ENCODE measurements around the gene TBC1D9B. TPM values are rescaled to one million over a fixed set of nuclear protein-coding genes. Genes with fewer than 3 reads are reported as not detected.

The TBC1D9B gene
- total RNA-seq, 1 experiment from 2014 or later: 127 TPM

DNA sequence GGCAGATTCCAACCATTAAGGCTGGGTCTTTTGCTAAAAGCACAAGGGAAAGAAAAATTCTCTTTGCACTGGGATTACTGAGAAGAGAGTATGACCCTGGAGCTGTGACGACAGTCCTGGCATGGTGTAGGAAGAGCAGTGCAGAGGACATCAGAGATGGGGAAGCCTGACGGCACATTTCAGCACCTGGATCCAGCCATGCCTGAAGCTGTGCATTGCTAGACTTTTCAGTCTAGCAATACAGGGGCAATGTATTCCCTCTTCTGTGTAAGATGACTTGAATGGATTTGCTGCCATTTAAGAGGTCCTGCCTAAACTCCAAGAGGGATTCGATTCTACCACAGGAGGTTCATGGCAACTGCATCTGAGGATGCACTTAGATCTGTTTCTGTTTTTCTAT lies 36.7 kb downstream of the TBC1D9B start:
- ChIA-PET CTCF (interaction anchor here (1.2 kb wide), 1 partner anchor 69 kb away, joined by 3 read pairs; no protein-coding TSS in a partner anchor), RAD21 (ENCODE audit: low non-redundant PET in 1 of 2, low total read pairs in 2 of 2, uncharacterized antibody in 2 of 2, unreplicated experiment in 2 of 2) (no interaction called here), POLR2A (no interaction called here)
- H3K36me3 ChIP-seq (ENCODE audit: control insufficient read depth in 1 of 2, insufficient read depth in 2 of 2, low read length in 2 of 2): peaks cover 26 to 47% of the 10 kb centered on the region in 2 experiments
- no peak overlapping the region for H2AFZ ChIP-seq (ENCODE audit: low read depth, low read length, poor library complexity, severe bottlenecking)
- H3K9ac ChIP-seq (ENCODE audit: low read length): no peak overlapping the region
- no peak for TF ChIP-seq ZNF274 (IDR thresholded peaks at IDR 0.05; ENCODE audit: low read depth, low read length)
- no peak for TF ChIP-seq EZH2phosphoT487 (IDR thresholded peaks at IDR 0.05; ENCODE audit: borderline replicate concordance)
- no peak for TF ChIP-seq EGR1 (IDR thresholded peaks at IDR 0.05; ENCODE audit: low read depth)
- TF ChIP-seq, protein P1, sequence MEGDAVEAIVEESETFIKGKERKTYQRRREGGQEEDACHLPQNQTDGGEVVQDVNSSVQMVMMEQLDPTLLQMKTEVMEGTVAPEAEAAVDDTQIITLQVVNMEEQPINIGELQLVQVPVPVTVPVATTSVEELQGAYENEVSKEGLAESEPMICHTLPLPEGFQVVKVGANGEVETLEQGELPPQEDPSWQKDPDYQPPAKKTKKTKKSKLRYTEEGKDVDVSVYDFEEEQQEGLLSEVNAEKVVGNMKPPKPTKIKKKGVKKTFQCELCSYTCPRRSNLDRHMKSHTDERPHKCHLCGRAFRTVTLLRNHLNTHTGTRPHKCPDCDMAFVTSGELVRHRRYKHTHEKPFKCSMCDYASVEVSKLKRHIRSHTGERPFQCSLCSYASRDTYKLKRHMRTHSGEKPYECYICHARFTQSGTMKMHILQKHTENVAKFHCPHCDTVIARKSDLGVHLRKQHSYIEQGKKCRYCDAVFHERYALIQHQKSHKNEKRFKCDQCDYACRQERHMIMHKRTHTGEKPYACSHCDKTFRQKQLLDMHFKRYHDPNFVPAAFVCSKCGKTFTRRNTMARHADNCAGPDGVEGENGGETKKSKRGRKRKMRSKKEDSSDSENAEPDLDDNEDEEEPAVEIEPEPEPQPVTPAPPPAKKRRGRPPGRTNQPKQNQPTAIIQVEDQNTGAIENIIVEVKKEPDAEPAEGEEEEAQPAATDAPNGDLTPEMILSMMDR (IDR thresholded peaks at IDR 0.05 in 2 of 3, conservative IDR thresholded peaks at IDR 0.05 in 1 of 3; ENCODE audit: borderline replicate concordance in 1 of 3, insufficient read depth in 1 of 3, low read depth in 2 of 3, low read length in 2 of 3): no peak
- TF ChIP-seq YY1 (IDR thresholded peaks at IDR 0.05; ENCODE audit: extremely low read depth, insufficient replicate concordance, low read depth, low read length): no peak
- TF ChIP-seq POLR2AphosphoS5 (IDR thresholded peaks at IDR 0.05; ENCODE audit: low read depth, low read length): no peak
- TF ChIP-seq CBX3 (IDR thresholded peaks at IDR 0.05; ENCODE audit: low read depth): no peak
- TF ChIP-seq RAD21 (IDR thresholded peaks at IDR 0.05; ENCODE audit: low read depth): no peak
- no peak for TF ChIP-seq TCF7L2 (IDR thresholded peaks at IDR 0.05; ENCODE audit: borderline replicate concordance, extremely low read depth, insufficient read depth, insufficient read length)
- no peak for TF ChIP-seq CEBPB (IDR thresholded peaks at IDR 0.05; ENCODE audit: low read depth)
- no peak for TF ChIP-seq SP1 (IDR thresholded peaks at IDR 0.05; ENCODE audit: low read depth)
- TF ChIP-seq SRF (IDR thresholded peaks at IDR 0.05; ENCODE audit: low read depth): no peak
- TF ChIP-seq, protein P2, sequence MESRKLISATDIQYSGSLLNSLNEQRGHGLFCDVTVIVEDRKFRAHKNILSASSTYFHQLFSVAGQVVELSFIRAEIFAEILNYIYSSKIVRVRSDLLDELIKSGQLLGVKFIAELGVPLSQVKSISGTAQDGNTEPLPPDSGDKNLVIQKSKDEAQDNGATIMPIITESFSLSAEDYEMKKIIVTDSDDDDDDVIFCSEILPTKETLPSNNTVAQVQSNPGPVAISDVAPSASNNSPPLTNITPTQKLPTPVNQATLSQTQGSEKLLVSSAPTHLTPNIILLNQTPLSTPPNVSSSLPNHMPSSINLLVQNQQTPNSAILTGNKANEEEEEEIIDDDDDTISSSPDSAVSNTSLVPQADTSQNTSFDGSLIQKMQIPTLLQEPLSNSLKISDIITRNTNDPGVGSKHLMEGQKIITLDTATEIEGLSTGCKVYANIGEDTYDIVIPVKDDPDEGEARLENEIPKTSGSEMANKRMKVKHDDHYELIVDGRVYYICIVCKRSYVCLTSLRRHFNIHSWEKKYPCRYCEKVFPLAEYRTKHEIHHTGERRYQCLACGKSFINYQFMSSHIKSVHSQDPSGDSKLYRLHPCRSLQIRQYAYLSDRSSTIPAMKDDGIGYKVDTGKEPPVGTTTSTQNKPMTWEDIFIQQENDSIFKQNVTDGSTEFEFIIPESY (IDR thresholded peaks at IDR 0.05; ENCODE audit: extremely low read depth, insufficient replicate concordance, low read length): no peak
- no peaks in the 10 kb centered on the region for H3K4me1 ChIP-seq (ENCODE audit: control insufficient read depth in 1 of 2, insufficient read depth in 2 of 2, low read length in 2 of 2)
- DNase-seq (ENCODE audit: low read depth, low spot score): no peak
- no peaks in the 10 kb centered on the region for H4K20me1 ChIP-seq (ENCODE audit: insufficient read depth)
- H3K27ac ChIP-seq (ENCODE audit: low read depth, low read length): no peak overlapping the region
- no peak overlapping the region for H3K4me3 ChIP-seq (replicated peaks in 1 of 2; ENCODE audit: low read depth in 1 of 2, low read length in 2 of 2)
- no peaks in the 10 kb centered on the region for H3K79me2 ChIP-seq (ENCODE audit: insufficient read depth, low read length)
- H3K4me2 ChIP-seq (ENCODE audit: low read length): no peak overlapping the region
- intact Hi-C loops (cut with micrococcal nuclease): no loop called here
- no peaks in the 10 kb centered on the region for H3K9me2 ChIP-seq (ENCODE audit: insufficient read depth)
- H3K9me3 ChIP-seq (ENCODE audit: control insufficient read depth in 1 of 2, insufficient read depth in 1 of 2, low read depth in 1 of 2, low read length in 2 of 2): no peaks in the 10 kb centered on the region
- BruUV-seq (replicated peaks): no TSS peak
- no peak for ATAC-seq
- no peaks in the 10 kb centered on the region for H3K27me3 ChIP-seq (ENCODE audit: insufficient read depth, low read length)

Data from HCT116 (cell line).